Heart left ventricle (tissue), 16 donors: ENCODE measurements around the gene AQP6. TPM values are rescaled to one million over a fixed set of nuclear protein-coding genes. Genes with fewer than 3 reads are reported as not detected.

Experiments
- ATAC-seq, 4 donors: fragments of 200-7000 bp; cut with Tn5 transposase; one replicate each; pipeline ENCODE4 v1.9.1; 2020 to 2022; ENCODE audit warnings: moderate library complexity in 4 of 4, mild to moderate bottlenecking in 3 of 4, moderate number of reproducible peaks in 1 of 4
- DNase-seq, 5 donors: peaks; one replicate each; pipeline ENCODE4 v3.0.0-alpha.2; 2020
- H3K27ac ChIP-seq, 12 donors: fragments of 200-600 bp; sonication (generic) in 4 of 12; one replicate each; pipeline versions ENCODE4 v1.5.0 to v1.8.0; 2016 to 2022; ENCODE audit warnings: mild to moderate bottlenecking in 2 of 12
- H3K27me3 ChIP-seq, 9 donors: fragments of 200-600 bp; sonication (generic) in 2 of 9; one replicate each; pipeline versions ENCODE4 v1.5.1 to v1.8.0; 2016 to 2022; ENCODE audit warnings: mild to moderate bottlenecking in 3 of 9
- H3K36me3 ChIP-seq, 9 donors: fragments of 200-600 bp; sonication (generic) in 2 of 9; one replicate each; pipeline versions ENCODE4 v1.5.0 to v1.8.0; 2018 to 2022; ENCODE audit warnings: mild to moderate bottlenecking in 2 of 9
- H3K4me1 ChIP-seq, 12 donors: fragments of 200-600 bp; sonication (generic) in 4 of 12; one replicate each; pipeline versions ENCODE4 v1.5.0 to v1.8.0; 2016 to 2022; ENCODE audit warnings: mild to moderate bottlenecking in 3 of 12
- H3K4me3 ChIP-seq, 12 donors: fragments of 200-600 bp; sonication (generic) in 4 of 12; one replicate each; pipeline versions ENCODE4 v1.5.0 to v1.8.0; 2017 to 2022; ENCODE audit warnings: mild to moderate bottlenecking in 9 of 12, moderate library complexity in 4 of 12
- H3K9me3 ChIP-seq, 12 donors: fragments of 200-600 bp; sonication (generic) in 4 of 12; one replicate each; pipeline versions ENCODE4 v1.5.0 to v1.8.0; 2016 to 2022; ENCODE audit warnings: mild to moderate bottlenecking in 1 of 12
- CTCF ChIP-seq, 12 donors: fragments of 200-600 bp; sonication (generic) in 4 of 12; IDR thresholded peaks; one replicate each; pipeline versions ENCODE4 v1.5.0 to v1.8.0; 2018 to 2022; ENCODE audit warnings: antibody characterized with exemption in 12 of 12, mild to moderate bottlenecking in 5 of 12
- POLR2A ChIP-seq, 2 donors: fragments of 450-650 bp; IDR thresholded peaks; one replicate each; pipeline ENCODE4 v1.6.1; 2017; ENCODE audit warnings: antibody characterized with exemption in 2 of 2, mild to moderate bottlenecking in 2 of 2, moderate library complexity in 2 of 2
- WGBS, 4 donors: extraction: QIAGEN DNeasy Blood & Tissue Kit in 2 of 4; methylation state at CpG; one replicate each; pipeline versions ENCODE4 v1.1.5 to v1.1.7; 2013 to 2018; 5-methylcytosine and 5-hydroxymethylcytosine counted together
- intact Hi-C, 10 donors: fragments of 100-400 bp; cut with DNase I; formaldehyde crosslinking; loops; one replicate each; pipeline versions ENCODE4 v1.11.1 to v1.14.2; 2022
- polyA plus RNA-seq, 2 donors: library from polyadenylated mRNA; stranded (reverse); fragments of 200-250 nt; gene quantifications; one replicate each; pipeline ENCODE4 v1.2.3, GENCODE V29; 2013
- total RNA-seq, 9 donors: library from RNA; depleted of rRNA in 2 of 9; stranded (reverse); fragments of >200 nt in 2 of 9; fragmentation: NEBNext Ultra II Directional in 3 of 9; extraction: Animal tissue kit (Norgen Biotek cat#: 25700) in 3 of 9; gene quantifications; one replicate each; pipeline versions ENCODE4 v1.1.0 to v1.2.4, GENCODE V29; 2016 to 2023
- donor health status: ischemic (EF 13 %, LVEDD 7.1; RV severe dilation, severe dysfunction).
- donor health status: healthy with polysubstance abuse.
- donor health status: DM: no; HTN: yes; CAD: no.
- donor health status: DM: no; HTN: no; CAD: no.
- donor health status: ischemic (EF 25% LVEDD 6.9; RV normal size, moderate dysfunction).
- donor health status: ischemic (EF 25% LVEDD 5.7; RV mildly dilated, moderate dysfunction).
- donor health status: healthy.
- donor health status: DM: yes; HTN: yes; CAD: no.
- donor health status: ischemic (EF 35%, LVEDD 5.7; RV mildly dilated, moderate dysfunction).
- donor health status: nonischemic (EF 11% LVEDD 7.7; RV severe dilation, severe dysfunction).
- donor health status: DM: yes; HTN: yes; CAD: no.
- donor health status: PGD.
- donor health status: ischemic (EF 29% LVEDD 5.4; RV normal size, mild dysfunction).
- donor health status: nonischemic (EF 23%, LVEDD 6.1; RV moderate dilation, normal function).

AQP6 gene
- total and polyA plus RNA-seq, 11 donors, result 0.04 TPM; not detected in 9

- no peak for ATAC-seq
- intact Hi-C loops, result no loop called here
- 77 to 90% (median 81%) methylated on average over 6 to 7 of the region's 7 CpGs for WGBS, 4 donors
Observed at GRCh38 chr12:49924628-49925246, 48.0 kb upstream of the AQP6 start.

GRCh38 chr12:49925433-49926204, 47.1 kb upstream of the AQP6 start:
- 83 to 93% (median 89%) methylated on average over 11 of the region's 11 CpGs for WGBS, 4 donors
- no peak for TF ChIP-seq POLR2A (IDR thresholded peaks at IDR 0.05)
- no peak for TF ChIP-seq CTCF (IDR thresholded peaks at IDR 0.05)

More at GRCh38 chr12:49924628-49925246, 48.0 kb upstream of the AQP6 start:
- Histone ChIP-seq H3K27me3 (no peaks in the 10 kb centered on the region), H3K27ac (no peak overlapping the region), H3K9me3 (no peaks in the 10 kb centered on the region), H3K4me3 (no peak overlapping the region), H3K4me1 (peaks cover 0 to 28% (median 13%) of the 10 kb centered on the region in 12 donors), H3K36me3 (no peaks in the 10 kb centered on the region)
- DNase-seq, result peak in 1 of 5 donors; percentile 18
- TF ChIP-seq CTCF (IDR thresholded peaks at IDR 0.05) (no peak), POLR2A (IDR thresholded peaks at IDR 0.05) (no peak)

GRCh38 chr12:49928471-49928870, 44.3 kb upstream of the AQP6 start:
- ATAC-seq (no peak), DNase-seq (peak in 1 of 5 donors; percentile 10)
- Histone ChIP-seq H3K27ac (no peak overlapping the region), H3K4me3 (no peak overlapping the region), H3K9me3 (no peaks in the 10 kb centered on the region), H3K27me3 (no peaks in the 10 kb centered on the region), H3K36me3 (no peaks in the 10 kb centered on the region), H3K4me1 (peaks cover 0 to 11% (median 0%) of the 10 kb centered on the region in 12 donors)
- WGBS, 4 donors, result 91 to 96% (median 93%) methylated on average over 6 of the region's 6 CpGs
- intact Hi-C loops, result no loop called here
- TF ChIP-seq POLR2A (IDR thresholded peaks at IDR 0.05), result no peak
- TF ChIP-seq CTCF (IDR thresholded peaks at IDR 0.05), result no peak

More at GRCh38 chr12:49925433-49926204, 47.1 kb upstream of the AQP6 start:
- DNase-seq (peak in 1 of 5 donors; percentile 21), ATAC-seq (no peak)
- intact Hi-C loops, result no loop called here
- Histone ChIP-seq H3K4me3 (no peak overlapping the region), H3K27ac (no peak overlapping the region), H3K27me3 (no peaks in the 10 kb centered on the region), H3K4me1 (peaks cover 0 to 28% (median 10%) of the 10 kb centered on the region in 12 donors), H3K9me3 (no peaks in the 10 kb centered on the region), H3K36me3 (no peaks in the 10 kb centered on the region)

GRCh38 chr12:49929581-49929980, 43.2 kb upstream of the AQP6 start:
- WGBS, 4 donors, result 87 to 90% (median 89%) methylated on average over 6 to 7 of the region's 7 CpGs
- TF ChIP-seq CTCF (IDR thresholded peaks at IDR 0.05), result no peak
- no peak for TF ChIP-seq POLR2A (IDR thresholded peaks at IDR 0.05)
- ATAC-seq (no peak), DNase-seq (peak in 1 of 5 donors; percentile 14)
- Histone ChIP-seq H3K27me3 (no peaks in the 10 kb centered on the region), H3K36me3 (no peaks in the 10 kb centered on the region), H3K4me1 (peaks cover 0 to under 1% (median 0%) of the 10 kb centered on the region in 12 donors), H3K4me3 (no peak overlapping the region), H3K9me3 (no peaks in the 10 kb centered on the region), H3K27ac (no peak overlapping the region)
- intact Hi-C loops, result no loop called here
